KMS-11 (cell line): ENCODE measurements around the gene HORMAD2.

Experiments
- H2AFZ ChIP-seq: fragments of 200-600 bp; sonication (generic); 2 replicates; pipeline ENCODE4 v1.6.1; 2016; ENCODE audit warnings: antibody characterized with exemption, mixed run types, low read depth
- H3K27ac ChIP-seq: fragments of 200-600 bp; sonication (generic); 2 replicates; pipeline ENCODE4 v1.6.1; 2016; ENCODE audit warnings: mild to moderate bottlenecking, mixed run types
- H3K27me3 ChIP-seq: fragments of 200-600 bp; sonication (generic); 2 replicates; pipeline ENCODE4 v1.6.1; 2017; ENCODE audit warnings: mild to moderate bottlenecking, low read depth, mixed run types, moderate library complexity; ENCODE audit not compliant: insufficient read depth
- H3K36me3 ChIP-seq: fragments of 200-600 bp; sonication (generic); 2 replicates; pipeline ENCODE4 v1.6.1; 2017; ENCODE audit warnings: mild to moderate bottlenecking, mixed run types; ENCODE audit not compliant: insufficient read depth
- H3K4me1 ChIP-seq: fragments of 200-600 bp; sonication (generic); 2 replicates; pipeline ENCODE4 v1.6.1; 2016; ENCODE audit warnings: mild to moderate bottlenecking, low read depth, mixed run types; ENCODE audit not compliant: poor library complexity, severe bottlenecking
- H3K4me2 ChIP-seq: fragments of 200-600 bp; sonication (generic); 2 replicates; pipeline ENCODE4 v1.7.0; 2016; ENCODE audit warnings: mild to moderate bottlenecking, mixed run types
- H3K4me3 ChIP-seq: fragments of 200-600 bp; sonication (generic); IDR thresholded peaks from 2 replicates; pipeline ENCODE4 v1.6.1; 2017; ENCODE audit warnings: low read depth, low read length, mixed read lengths; ENCODE audit not compliant: insufficient read depth
- H3K79me2 ChIP-seq: fragments of 200-600 bp; sonication (generic); 2 replicates; pipeline ENCODE4 v1.6.1; 2016; ENCODE audit warnings: low read depth, mixed run types; ENCODE audit not compliant: insufficient read depth
- H3K9ac ChIP-seq: fragments of 200-600 bp; sonication (generic); 2 replicates; pipeline ENCODE4 v1.6.1; 2016; ENCODE audit warnings: mild to moderate bottlenecking, mixed run types
- H4K20me1 ChIP-seq: fragments of 200-600 bp; sonication (generic); 2 replicates; pipeline ENCODE4 v1.6.1; 2016; ENCODE audit warnings: mild to moderate bottlenecking, mixed run types; ENCODE audit not compliant: insufficient read depth
- CTCF ChIP-seq: fragments of 200-600 bp; sonication (generic); conservative IDR thresholded peaks from 2 replicates; pipeline ENCODE4 v1.6.1; 2017; ENCODE audit warnings: low read depth, mild to moderate bottlenecking, antibody characterized with exemption, low read length, moderate library complexity, mixed read lengths

Gene HORMAD2

GRCh38 chr22:30180616-30181015 is 100.4 kb downstream of the HORMAD2 start:
- no peaks in the 10 kb centered on the region for H3K36me3 ChIP-seq
- no peaks in the 10 kb centered on the region for H3K79me2 ChIP-seq
- TF ChIP-seq CTCF, result no peak
- no peaks in the 10 kb centered on the region for H3K27me3 ChIP-seq
- no peaks in the 10 kb centered on the region for H4K20me1 ChIP-seq
- H2AFZ ChIP-seq, result no peak overlapping the region
- H3K4me2 ChIP-seq, result no peak overlapping the region
- peaks cover 8% of the 10 kb centered on the region for H3K4me1 ChIP-seq
- H3K4me3 ChIP-seq, result no peak overlapping the region
- H3K9ac ChIP-seq, result no peak overlapping the region
- no peak overlapping the region for H3K27ac ChIP-seq

- no peak overlapping the region for H3K9ac ChIP-seq
- H3K27ac ChIP-seq, result no peak overlapping the region
- H3K4me1 ChIP-seq, result peaks cover 8% of the 10 kb centered on the region
- H4K20me1 ChIP-seq, result no peaks in the 10 kb centered on the region
- H3K27me3 ChIP-seq, result no peaks in the 10 kb centered on the region
- H3K4me2 ChIP-seq, result no peak overlapping the region
- H3K36me3 ChIP-seq, result no peaks in the 10 kb centered on the region
- no peaks in the 10 kb centered on the region for H3K79me2 ChIP-seq
- no peak for TF ChIP-seq CTCF
- H2AFZ ChIP-seq, result no peak overlapping the region
- H3K4me3 ChIP-seq, result no peak overlapping the region
Observed at GRCh38 chr22:30181459-30182349, 101.4 kb downstream of the HORMAD2 start.

GRCh38 chr22:30182350-30182745 is 102.1 kb downstream of the HORMAD2 start:
- no peak overlapping the region for H3K9ac ChIP-seq
- no peaks in the 10 kb centered on the region for H3K27me3 ChIP-seq
- H3K36me3 ChIP-seq, result no peaks in the 10 kb centered on the region
- no peaks in the 10 kb centered on the region for H3K79me2 ChIP-seq
- no peak for TF ChIP-seq CTCF
- no peak overlapping the region for H2AFZ ChIP-seq
- H3K4me1 ChIP-seq, result peaks cover 8% of the 10 kb centered on the region
- H3K4me2 ChIP-seq, result no peak overlapping the region
- H3K27ac ChIP-seq, result no peak overlapping the region
- no peak overlapping the region for H3K4me3 ChIP-seq
- H4K20me1 ChIP-seq, result no peaks in the 10 kb centered on the region

GRCh38 chr22:30182815-30183214 is 102.6 kb downstream of the HORMAD2 start:
- peaks cover 8% of the 10 kb centered on the region for H3K4me1 ChIP-seq
- no peak overlapping the region for H2AFZ ChIP-seq
- no peaks in the 10 kb centered on the region for H3K36me3 ChIP-seq
- TF ChIP-seq CTCF, result no peak
- no peaks in the 10 kb centered on the region for H3K27me3 ChIP-seq
- H3K4me2 ChIP-seq, result no peak overlapping the region
- H3K79me2 ChIP-seq, result no peaks in the 10 kb centered on the region
- no peaks in the 10 kb centered on the region for H4K20me1 ChIP-seq
- H3K9ac ChIP-seq, result no peak overlapping the region
- no peak overlapping the region for H3K4me3 ChIP-seq
- no peak overlapping the region for H3K27ac ChIP-seq
